Measurements from ENCODE around the gene NUB1. TPM values are rescaled to one million over a fixed set of nuclear protein-coding genes. Genes with fewer than 3 reads are reported as not detected.

NUB1 gene
- total RNA-seq, 2 donors from 2014 or later = 30.6 to 37.3 TPM

DNA sequence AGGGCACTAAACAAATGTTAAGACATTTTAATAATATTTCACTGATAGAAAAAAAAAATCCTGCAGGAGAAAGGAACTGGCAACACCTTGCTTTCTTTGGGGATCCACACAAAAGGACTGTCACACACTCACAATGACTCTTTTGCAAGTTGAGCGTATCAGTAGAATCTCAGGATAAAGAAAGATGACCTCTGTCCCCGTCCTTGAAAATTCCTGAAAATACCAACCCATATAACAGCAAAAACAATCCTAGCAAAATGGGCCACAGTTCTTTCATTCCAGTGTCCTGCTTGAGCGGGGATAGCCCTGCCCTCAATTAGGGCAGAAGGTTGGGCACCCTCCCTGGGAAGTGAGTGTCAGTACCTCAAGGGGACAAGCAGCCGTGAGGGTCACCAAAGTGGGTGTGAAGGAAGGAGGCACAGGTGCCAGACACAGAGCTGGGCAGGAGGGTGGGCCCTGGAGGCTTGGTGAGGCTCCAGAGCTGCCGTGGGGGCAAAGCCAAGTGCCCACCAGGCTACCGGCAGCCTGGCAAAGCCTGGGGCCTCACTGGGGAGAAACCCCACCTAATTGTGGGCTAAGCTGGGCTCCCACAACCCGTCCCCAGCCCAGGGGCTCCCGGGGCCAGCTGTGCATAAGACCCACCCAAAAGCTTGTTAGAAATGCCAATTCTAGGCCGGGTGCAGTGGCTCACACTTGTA lies 65.4 kb downstream of the NUB1 start:
- DNase-seq = no peak
- ATAC-seq = no peak
- intact Hi-C loops (cut with DNase I) = no loop called here

DNA sequence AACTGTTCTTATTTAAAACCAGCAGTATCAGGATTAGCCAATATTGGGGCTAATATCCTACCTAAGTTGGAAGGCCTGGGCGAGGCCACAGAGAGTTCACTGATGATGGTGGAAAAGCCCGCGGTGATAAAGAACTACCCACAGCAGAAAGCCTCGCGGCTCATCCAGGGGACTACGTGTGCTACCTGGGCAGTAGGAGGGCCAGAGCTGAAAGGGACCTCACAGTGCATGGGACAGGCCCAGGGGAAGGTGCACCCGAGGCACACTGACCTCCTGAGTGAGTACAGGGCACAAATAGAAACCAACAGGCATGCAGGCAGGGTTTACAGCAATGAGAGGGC lies 66.9 kb downstream of the NUB1 start:
- DNase-seq = no peak
- intact Hi-C loops (cut with DNase I) = no loop called here
- peak in 1 of 2 donors; percentile 7 for ATAC-seq

DNA sequence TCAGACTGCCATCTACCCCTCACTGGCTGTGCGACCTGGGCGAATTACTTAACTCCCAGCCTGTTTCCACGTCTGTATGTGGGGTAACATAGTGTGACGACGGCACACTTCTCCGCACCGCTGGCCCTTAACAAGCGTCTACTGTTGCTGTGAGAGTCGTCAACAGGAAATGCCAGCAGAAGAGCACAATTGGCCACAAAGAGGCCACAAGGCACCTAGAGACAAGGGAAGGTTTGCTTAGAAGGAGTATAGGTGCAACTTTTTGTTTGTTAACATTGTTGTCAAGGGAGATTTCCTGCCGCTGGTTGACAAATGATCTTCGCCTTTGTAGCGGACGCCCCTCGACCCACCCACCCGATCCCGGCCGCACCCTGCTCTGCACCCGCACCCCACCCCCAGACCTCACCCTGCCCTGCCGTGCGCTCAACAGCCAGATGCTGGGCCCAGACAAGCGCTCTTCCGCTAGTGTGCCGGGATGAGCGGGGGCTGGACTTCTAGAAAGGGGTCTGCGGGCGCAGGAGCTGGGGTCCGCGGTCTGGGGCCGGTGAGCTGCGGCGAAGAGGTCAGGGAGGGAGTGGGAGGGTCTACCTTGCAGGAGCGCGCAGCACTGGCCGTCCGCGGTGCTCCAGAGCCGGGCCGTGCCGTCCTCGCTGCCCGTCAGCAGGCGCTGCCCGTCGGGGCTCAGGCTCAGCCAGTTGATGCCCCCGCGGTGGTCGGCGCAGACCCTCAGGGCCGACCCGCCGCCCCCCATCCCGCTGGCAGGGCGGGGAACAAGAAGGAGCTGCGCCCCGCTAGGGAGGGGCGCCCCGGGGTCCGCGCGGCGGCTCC lies 67.4 kb downstream of the NUB1 start:
- intact Hi-C loops (cut with DNase I) = no loop called here
- ATAC-seq = peak; percentile 15 to 30

DNA sequence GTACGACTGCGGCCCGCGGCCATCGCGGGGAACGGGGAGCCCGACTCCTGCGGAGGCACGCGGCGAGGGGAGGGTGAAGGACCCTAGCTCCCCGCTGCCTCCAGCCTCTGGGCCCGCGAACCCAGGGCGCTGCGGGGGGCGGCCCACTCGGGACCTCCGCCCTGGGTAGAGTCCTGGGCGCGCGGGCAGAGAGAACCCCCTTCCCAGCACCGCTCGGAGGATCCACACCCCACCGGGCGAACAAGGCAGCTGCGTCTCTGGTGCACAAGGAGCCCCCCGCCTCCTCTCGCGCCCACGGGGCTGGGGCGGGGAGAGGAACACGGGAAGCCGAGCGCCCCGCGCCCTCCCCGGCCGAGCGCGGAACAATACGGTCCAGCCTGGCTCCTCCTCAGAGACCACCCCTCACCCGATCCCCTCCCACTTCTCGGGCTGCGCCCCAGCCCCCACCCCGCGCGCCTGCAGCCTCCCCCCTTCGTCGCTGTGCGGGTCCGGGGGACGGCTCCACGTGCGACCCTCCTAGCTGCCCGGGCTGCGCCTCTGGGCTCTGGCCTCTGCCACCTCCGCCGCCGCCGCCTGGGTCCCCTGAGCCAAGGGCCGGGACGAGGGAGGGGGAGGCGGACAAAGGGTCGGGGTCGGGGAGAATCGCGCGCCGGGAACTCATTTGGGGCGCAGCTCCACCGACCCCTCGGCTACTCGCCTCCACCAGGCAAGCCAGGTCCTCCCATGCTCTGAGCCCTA lies 68.2 kb downstream of the NUB1 start, which contains the start of gene WDR86:
Gene WDR86 (minus strand): TSS at position 372 of the 738 bp plus-strand sequence. CDS start 449 bp downstream, outside the sequence.
- intact Hi-C loops (cut with DNase I) = no loop called here
- ATAC-seq (peak; percentile 25 to 43), DNase-seq (no peak)

More for the DNA sequence above, 67.4 kb downstream of the NUB1 start:
- DNase-seq = no peak

DNA sequence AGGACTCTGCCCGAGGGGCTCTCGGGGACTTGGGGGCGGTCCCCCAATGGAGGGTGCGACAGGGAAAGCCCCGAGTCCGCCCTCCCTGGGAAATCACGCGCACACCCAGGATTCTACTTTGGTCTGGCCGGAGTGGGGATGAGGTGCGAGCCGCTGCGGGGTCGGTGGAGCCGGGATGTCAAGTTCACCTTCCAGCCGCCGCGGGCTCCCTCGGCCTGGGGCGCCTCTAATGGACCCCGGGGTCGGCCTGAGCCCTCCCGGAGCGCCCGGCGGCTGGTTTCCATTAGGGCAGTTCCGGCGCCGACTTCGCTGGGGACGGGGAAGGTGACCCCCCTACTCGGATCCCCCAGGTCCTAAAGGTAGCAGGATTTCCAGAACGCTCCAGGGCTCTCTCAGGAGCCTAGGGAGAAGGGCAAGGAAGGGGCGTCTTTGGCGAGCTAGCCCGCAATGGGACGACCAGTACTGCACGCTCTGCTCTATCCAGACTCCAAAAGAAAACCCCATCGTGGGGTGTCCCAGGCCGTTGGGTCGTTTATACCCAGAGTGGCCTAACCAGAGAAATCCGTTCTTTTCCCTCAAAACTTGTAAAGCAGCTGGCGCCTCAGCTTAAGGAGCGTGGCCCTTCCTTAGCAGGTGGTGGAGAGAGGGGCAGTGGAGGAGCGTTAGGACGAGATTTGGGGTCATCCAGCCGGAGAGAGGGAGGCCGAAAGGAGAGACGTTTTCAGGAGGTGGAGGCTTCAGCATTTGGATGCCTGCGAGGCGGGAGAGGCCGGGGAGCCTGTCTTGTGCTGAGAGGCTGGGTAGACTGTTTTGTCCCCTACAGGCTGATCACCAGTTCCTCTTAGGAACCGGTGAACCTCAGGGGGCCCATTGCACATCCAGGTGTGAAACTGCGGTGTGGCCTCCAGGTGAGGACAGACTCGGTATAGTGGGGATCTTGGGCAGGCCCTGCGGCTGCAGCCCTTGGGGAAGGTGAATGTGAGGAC lies 69.1 kb downstream of the NUB1 start:
- ATAC-seq (peak; percentile 27 to 34), DNase-seq (no peak)
- intact Hi-C loops (cut with DNase I) = no loop called here

DNA sequence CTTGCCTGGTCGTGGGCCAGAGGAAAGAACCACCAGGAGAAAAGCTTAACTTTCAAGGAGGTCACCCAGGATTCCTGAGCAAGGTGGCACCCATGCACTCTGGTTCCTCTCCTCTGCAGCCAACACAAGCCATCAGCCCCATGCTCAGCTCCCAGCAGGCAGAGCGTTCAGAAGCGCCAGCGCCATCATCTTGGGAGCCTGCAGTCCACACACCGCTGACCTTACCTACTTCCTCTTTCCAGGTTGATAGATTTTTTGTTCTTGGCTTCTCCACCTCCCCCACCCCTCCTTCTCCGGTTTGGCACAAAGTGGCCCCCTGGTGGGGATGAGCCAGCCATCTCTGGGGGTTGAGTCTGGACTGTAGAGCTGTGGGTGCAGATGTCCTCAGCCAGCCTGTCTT lies 69.9 kb downstream of the NUB1 start:
- no peak for DNase-seq
- ATAC-seq = no peak
- intact Hi-C loops (cut with DNase I) = no loop called here

DNA sequence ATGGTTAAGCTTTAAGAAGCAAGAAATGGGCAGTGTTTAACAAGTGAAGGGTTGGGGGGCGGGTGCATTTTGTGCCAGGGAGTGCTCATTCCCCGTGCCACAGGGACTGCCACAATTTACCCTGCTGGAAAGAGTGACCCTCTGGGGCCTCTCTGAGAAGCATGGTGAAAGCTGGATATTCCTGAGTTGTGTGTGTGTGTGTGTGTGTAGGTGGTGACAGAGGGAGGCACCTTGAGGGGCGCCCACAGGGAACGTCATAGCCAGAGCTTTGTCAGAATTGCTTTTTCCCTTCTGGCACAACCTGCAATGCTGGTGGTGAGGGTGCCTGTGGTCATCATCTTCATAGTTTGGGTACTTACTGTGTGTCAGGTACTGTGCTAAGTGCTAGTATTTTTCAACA lies 70.7 kb downstream of the NUB1 start:
- no peak for ATAC-seq
- DNase-seq = no peak
- intact Hi-C loops (cut with DNase I) = no loop called here

DNA sequence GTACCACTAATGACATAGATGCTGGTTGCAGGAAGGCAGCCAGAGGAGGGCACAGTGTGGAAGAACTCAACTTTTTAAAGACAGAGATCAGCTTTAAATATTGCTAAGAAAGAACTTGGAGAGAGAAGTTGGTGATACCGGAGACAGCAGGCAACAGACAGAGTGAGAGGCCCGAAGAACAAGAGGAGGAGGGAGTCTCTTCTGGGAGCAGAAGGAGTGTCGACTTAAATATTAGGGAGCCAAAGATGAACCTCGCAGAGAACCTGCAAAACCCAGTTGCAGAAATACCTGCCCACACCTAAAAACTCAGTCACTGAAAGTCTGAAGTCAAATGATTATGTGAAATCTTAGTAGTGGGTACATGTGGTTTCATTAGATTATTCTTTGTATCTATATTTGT lies 71.6 kb downstream of the NUB1 start:
- intact Hi-C loops (cut with DNase I) = no loop called here
- DNase-seq = no peak
- ATAC-seq = no peak

DNA sequence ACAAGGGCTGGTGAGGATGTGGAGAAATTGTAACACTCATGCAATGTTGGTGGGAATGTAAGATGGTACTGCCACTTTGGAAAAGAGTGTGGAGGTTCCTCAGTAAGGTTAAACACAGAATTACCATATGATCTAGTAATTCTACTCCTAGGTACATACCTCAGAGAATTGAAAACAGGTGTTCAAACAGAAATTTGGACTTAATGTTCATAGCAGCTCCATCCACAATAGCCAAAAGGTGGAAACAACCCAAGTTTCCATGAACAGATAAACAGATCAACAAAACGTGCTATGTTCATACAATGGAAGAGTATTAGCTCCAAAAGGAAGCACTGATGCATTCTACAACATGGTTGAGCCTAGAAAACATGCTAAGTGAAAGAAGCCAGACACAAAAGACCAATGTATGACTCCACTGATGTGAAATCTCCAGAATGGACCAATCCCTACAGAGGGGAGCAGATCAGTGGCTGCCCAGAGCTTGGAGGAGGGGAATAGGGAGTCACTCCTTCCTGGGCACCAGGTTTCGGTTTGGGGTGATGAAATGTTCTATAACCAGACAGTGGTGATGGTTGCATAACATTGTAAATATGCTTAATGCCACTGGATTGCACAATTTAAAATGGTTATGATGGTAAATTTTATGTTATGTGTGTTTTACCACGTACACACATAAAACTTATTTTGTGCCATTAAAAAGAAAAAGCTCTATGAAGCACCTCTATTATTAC lies 73.9 kb downstream of the NUB1 start:
- intact Hi-C loops (cut with DNase I) = no loop called here
- DNase-seq (no peak), ATAC-seq (peak in 1 of 2 donors; percentile 27)

DNA sequence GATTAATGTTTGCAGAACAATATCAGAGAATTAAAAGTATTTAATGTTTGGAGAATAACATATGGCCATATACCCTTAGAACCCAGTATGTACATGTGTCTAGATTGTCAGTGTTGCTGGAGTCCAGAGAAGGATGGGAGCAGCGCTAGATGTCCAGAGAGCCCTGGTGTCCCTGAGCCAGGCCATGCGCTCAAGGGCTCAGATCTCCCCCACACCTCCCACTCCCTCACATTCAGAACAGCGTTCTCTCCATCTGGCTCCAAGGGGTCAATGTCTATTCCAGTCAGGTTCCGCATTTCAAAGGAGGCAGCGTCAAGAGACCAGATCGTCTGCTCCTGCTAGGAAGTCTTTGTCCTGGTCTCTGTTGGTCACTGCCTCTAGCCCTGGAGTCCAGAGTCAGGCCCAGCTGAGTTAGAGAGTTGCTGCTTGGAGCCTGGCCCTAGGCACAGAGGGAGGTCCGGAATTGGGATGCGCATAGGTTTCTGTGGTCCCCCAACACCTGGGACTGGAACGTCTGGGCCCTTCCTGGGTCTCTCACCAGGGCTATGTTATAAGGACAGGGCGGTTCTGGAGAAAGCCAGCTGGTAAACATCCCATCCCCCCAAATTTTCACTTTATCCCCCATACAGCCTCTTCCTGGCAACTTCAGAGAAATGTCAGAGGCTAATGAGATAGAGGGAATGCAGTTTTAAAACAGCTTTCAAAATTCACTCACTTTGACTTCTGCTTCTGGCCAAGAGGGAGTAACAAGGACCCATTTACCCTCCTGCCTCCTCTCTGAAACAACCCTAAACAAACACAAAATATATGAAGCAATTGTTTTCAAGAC lies 74.7 kb downstream of the NUB1 start:
- ATAC-seq = peak in 1 of 2 donors; percentile 23
- intact Hi-C loops (cut with DNase I) = no loop called here
- no peak for DNase-seq

DNA sequence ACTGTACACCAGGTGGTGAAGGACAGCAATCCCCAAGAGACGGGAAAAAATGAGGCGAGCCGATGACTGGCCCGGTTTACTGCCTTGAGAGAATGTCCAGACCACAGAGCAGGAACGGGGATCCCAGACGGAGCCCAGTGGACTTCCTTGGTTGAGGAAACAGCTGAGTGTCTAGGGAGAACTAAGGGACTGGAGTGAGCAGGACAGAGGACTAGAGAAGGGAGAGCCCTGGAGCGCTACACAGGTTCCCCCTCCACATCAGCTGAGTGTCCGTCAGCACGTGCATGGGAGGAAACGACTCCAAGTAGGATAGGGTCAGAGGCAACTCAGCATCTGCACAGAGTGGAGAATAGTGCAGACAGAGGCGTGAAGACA lies 75.3 kb downstream of the NUB1 start:
- intact Hi-C loops (cut with DNase I) = no loop called here
- DNase-seq = no peak
- peak; percentile 37 to 86 for ATAC-seq

DNA sequence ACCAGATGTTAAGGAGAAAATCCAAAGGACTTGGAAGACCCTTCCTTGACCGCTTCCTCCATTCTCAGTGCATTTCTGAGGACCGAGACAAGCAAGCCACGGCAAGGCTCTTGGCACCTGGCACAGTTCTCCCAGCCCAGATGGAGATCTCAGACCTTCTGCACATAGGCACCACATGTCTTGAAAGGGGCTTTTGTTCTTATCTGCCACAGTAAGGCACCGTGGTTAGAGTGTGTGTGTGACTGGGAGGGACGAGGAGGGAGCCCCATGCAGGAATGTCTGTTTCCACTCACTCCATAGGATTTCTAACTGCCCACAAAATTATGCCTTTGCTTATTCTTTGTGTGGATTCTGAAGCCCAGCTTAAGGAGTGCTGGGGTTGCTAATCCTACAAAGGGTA lies 78.5 kb downstream of the NUB1 start:
- intact Hi-C loops (cut with DNase I) = no loop called here
- no peak for ATAC-seq
- DNase-seq = no peak

DNA sequence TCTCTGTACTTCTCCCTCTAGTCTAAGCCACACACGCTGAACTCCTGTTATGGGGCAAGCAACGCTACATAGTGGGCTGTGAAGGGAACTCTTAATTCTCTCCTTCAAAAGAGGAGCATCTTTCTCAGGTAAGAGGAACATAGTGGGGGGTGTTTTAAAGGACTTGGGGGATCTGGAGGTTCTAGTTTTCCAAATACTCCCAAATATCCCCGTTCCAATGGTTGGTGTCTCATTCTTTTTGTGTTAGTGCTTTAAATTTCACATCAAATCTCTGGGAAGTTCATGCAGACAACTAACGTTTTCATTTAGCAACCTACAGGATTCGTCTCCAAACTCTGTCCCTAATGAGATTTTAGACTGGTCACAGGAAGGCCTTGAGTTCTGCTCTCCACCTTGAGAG lies 80.6 kb downstream of the NUB1 start:
- ATAC-seq = no peak
- intact Hi-C loops (cut with DNase I) = no loop called here
- DNase-seq = no peak

DNA sequence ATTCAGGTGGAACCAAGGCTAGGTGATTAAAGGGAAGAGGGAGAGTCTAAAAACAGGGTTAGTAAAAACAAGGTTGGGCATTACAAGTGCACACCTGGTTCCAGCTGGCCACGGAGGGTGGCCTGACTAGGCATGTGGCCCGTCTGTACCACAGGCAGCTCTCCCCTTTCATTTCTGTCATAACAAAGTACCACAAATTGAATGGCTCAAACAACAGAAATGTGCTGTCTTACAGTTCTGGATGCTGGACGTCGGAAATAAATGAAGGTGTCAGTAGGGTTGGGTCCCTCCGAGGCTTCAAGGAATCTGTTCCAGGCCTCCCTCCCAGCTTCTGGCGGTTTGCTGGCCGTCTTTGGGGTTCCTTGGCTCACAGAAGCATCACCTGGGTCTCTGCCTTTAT lies 81.6 kb downstream of the NUB1 start:
- no peak for DNase-seq
- intact Hi-C loops (cut with DNase I) = no loop called here
- no peak for ATAC-seq

DNA sequence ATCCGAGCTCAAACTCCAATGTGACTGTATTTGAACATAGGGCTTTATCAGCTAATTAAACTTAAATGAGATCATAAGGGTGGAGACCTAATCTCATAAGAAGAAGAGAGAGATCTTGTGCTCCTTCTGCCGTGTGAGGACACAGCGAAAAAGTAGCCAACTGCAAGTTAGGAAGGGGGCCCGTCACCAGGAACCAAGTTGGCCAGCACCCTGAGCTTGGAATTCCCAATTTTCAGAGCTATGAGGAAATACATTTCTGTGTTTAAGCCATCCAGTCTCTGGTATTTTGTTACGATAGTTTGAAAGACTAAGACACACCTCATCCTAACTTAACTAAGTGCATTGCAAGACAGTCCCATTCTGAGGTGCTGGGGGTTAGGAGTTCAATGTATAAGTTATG lies 82.3 kb downstream of the NUB1 start:
- ATAC-seq = peak in 1 of 2 donors; percentile 17

DNA sequence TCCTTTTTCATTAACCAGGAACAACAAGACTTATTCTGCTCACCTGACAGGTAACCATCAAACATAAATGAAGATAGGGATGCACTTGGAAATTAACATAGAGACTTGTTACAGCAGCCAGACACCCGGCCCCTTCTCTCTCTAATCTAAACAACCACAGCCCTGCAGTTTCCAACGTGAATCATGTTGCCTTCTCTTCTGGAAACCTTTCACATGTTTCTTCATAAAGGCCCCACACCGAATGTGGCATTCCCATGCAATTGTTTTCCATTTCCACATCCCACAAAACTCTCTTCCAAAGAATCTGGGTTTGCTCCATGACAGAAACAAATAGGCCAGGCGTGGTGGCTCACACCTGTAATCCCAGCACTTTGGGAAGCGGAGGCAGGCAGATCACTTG lies 83.2 kb downstream of the NUB1 start:
- DNase-seq (no peak), ATAC-seq (no peak)
- intact Hi-C loops (cut with DNase I) = no loop called here

More for the DNA sequence above, 82.3 kb downstream of the NUB1 start:
- intact Hi-C loops (cut with DNase I) = no loop called here
- no peak for DNase-seq

DNA sequence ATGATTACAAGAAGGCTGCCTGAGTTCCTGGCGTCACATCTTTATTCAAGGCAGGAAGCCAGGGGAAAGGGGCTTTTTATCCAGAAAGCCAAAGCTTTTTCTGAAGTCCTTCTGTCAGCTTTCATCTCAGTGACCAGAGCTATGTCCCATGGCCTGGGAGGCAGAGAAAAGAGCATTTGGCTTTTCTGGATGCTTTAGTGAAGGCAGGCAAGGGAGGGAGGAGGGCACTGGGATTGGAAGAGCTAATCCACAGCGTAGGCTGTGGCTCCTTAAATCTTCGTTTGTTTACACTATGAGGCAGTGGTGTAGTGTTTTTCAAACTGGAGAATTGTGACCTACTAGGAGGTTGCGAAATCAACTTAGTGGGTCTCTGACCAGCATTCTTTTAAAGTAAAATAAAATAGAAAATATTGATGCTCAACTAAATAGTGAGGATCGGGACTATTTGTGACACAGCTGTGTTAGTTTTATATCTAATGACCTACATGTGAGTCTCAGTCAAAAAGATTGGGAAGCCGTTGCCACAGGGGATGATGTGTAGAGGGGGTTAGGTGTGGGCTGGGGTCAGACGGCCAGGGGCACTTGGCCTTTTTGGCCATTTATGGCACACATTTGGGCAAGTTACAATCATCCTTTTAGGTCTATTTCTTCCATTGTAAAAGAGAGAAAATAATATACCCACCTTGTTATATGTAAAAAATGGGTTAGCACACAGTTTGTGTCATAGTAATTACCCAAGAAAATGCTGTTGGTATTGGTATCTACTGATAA lies 84.2 kb downstream of the NUB1 start:
- DNase-seq (no peak), ATAC-seq (peak in 1 of 2 donors; percentile 43)
- intact Hi-C loops (cut with DNase I) = no loop called here

Data from left cardiac atrium (tissue), 4 donors.